Calu3 (cell line): ENCODE data around the gene SERPINB3. TPM values are rescaled to one million over a fixed set of nuclear protein-coding genes. Genes with fewer than 3 reads are reported as not detected.
"Not testable (repeated sequence)": the region's sequence is repeated elsewhere in the genome, so short reads cannot be mapped to it uniquely, and the experiment has no call there.

Experiments used
- BruUV-seq: library from RNA; stranded (reverse); fragments of 400-500 nt; replicated peaks from 2 replicates; lab custom pipeline; 2021; lab: Mats Ljungman, UMichigan
- CTCF ChIA-PET: fragments of 300-600 bp; sonication (Branson Sonifier 250); formaldehyde crosslinking; loops from one replicate; lab custom pipeline; 2022; ENCODE audit warnings: antibody characterized with exemption; lab: Charles Lee
- DNase-seq: peaks from one replicate; pipeline ENCODE4 v3.0.0; 2022
- H3K27ac Mint-ChIP-seq: one replicate; pipeline ENCODE4 v1.8.0; 2022; ENCODE audit warnings: mixed read lengths; ENCODE audit not compliant: unreplicated experiment
- H3K27me3 Mint-ChIP-seq: one replicate; pipeline ENCODE4 v1.8.0; 2022; ENCODE audit warnings: mixed read lengths; ENCODE audit not compliant: unreplicated experiment
- H3K36me3 Mint-ChIP-seq: one replicate; pipeline ENCODE4 v1.8.0; 2022; ENCODE audit warnings: mild to moderate bottlenecking, moderate library complexity, mixed read lengths; ENCODE audit not compliant: insufficient read depth, unreplicated experiment
- H3K4me1 Mint-ChIP-seq: one replicate; pipeline ENCODE4 v1.8.0; 2022; ENCODE audit warnings: mild to moderate bottlenecking, low read depth, mixed read lengths; ENCODE audit not compliant: unreplicated experiment
- H3K4me3 Mint-ChIP-seq: one replicate; pipeline ENCODE4 v1.8.0; 2022; ENCODE audit warnings: mild to moderate bottlenecking, low read depth, moderate library complexity, mixed read lengths; ENCODE audit not compliant: unreplicated experiment
- H3K9me3 Mint-ChIP-seq: one replicate; pipeline ENCODE4 v1.8.0; 2022; ENCODE audit warnings: low read depth, mixed read lengths; ENCODE audit not compliant: unreplicated experiment
- intact Hi-C: fragments of 100-400 bp; cut with micrococcal nuclease; formaldehyde crosslinking; loops from one replicate; pipeline ENCODE4 v1.10.0; 2022; ENCODE audit not compliant: unreplicated experiment
- total RNA-seq: library from RNA; stranded (reverse); gene quantifications from 2 replicates; pipeline ENCODE4 v1.2.3, GENCODE V29; 2022
- TF ChIP-seq, protein P1 (sequence below): fragments of 200-600 bp; IDR thresholded peaks from one replicate; pipeline ENCODE4 v1.8.0; 2022; ENCODE audit warnings: antibody characterized with exemption; ENCODE audit not compliant: unreplicated experiment

Gene SERPINB3
- total RNA-seq, 1 experiment from 2014 or later, result 0.68 TPM

DNA sequence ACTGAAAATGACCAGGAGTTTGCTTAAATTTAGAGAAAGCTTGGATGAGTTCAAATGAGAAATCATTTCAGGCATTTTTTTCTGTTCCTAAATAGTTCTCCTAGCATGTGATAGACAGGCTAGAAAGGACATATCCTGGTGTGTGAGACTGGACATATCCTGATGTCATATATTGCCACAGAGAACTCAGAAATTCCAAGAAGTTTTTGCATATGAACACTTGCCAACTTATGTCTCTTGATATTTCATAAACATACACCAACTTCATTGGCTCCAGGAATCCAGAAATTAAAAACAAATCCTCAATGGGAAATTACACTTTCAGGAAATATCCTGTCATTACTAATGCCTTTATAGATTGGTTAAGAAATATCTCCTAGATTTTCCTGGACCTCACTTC lies 14.8 kb downstream of the SERPINB3 start:
- Mint-ChIP-seq H3K4me1 (peaks cover 14% of the 10 kb centered on the region), H3K36me3 (no peaks in the 10 kb centered on the region), H3K27ac (no peak overlapping the region), H3K27me3 (no peaks in the 10 kb centered on the region), H3K9me3 (no peaks in the 10 kb centered on the region), H3K4me3 (no peak overlapping the region)
- CTCF ChIA-PET, result no interaction called here
- intact Hi-C loops, result no loop called here
- TF ChIP-seq, protein P1, sequence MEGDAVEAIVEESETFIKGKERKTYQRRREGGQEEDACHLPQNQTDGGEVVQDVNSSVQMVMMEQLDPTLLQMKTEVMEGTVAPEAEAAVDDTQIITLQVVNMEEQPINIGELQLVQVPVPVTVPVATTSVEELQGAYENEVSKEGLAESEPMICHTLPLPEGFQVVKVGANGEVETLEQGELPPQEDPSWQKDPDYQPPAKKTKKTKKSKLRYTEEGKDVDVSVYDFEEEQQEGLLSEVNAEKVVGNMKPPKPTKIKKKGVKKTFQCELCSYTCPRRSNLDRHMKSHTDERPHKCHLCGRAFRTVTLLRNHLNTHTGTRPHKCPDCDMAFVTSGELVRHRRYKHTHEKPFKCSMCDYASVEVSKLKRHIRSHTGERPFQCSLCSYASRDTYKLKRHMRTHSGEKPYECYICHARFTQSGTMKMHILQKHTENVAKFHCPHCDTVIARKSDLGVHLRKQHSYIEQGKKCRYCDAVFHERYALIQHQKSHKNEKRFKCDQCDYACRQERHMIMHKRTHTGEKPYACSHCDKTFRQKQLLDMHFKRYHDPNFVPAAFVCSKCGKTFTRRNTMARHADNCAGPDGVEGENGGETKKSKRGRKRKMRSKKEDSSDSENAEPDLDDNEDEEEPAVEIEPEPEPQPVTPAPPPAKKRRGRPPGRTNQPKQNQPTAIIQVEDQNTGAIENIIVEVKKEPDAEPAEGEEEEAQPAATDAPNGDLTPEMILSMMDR, result no peak
- no TSS peak for BruUV-seq
- DNase-seq, result no peak

DNA sequence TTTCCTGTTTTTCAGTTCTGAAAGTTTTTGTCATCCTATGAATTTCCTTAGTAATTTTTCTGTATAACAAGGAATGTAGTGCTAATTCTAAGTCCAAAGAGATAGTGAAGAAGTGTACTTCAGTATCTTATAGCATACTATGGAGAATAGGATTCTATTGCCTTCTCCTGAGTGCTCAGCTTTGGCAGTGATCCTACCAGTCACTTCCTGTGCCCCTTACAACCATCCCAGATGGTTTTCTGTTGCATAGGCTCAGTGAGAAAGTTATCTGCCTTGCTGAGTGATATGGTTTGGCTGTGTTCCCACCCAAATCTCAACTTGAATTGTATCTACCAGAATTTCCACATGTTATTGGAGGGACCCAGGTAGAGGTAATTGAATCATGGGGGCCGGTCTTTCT lies 17.0 kb downstream of the SERPINB3 start:
- CTCF ChIA-PET, H3K9me3 Mint-ChIP-seq, H3K27ac Mint-ChIP-seq, H3K27me3 Mint-ChIP-seq, DNase-seq, BruUV-seq, intact Hi-C loops, H3K4me3 Mint-ChIP-seq, H3K36me3 Mint-ChIP-seq: not testable (repeated sequence)
- H3K4me1 Mint-ChIP-seq, result peaks cover 37% of the 10 kb centered on the region

DNA sequence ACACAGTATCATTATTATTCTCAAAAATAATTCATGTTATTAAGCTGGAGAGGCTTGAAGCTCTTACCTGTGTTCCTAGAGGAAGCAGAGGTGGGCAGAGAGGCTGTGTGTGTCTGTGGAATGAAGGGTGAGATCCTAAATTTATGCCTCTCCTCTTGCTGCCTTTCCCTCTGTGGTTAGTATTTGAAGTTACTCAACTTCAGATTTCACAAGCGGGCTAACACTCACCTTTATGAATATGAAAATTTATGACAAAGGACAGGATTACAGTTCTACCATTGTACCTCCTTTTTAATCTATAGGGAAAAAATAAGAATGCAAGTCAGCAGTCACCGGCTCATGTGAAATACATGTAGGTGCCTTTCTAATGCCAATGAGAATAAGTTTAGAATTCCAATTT lies 17.6 kb downstream of the SERPINB3 start, which contains the start of gene SERPINB4:
Gene SERPINB4 (minus strand): TSS at position 115 of the 400 bp plus-strand sequence. CDS start 679 bp downstream, outside the sequence.
- DNase-seq, H3K4me3 Mint-ChIP-seq, H3K27ac Mint-ChIP-seq, H3K9me3 Mint-ChIP-seq, H3K27me3 Mint-ChIP-seq, intact Hi-C loops, CTCF ChIA-PET, H3K36me3 Mint-ChIP-seq, BruUV-seq: not testable (repeated sequence)
- peaks cover 39% of the 10 kb centered on the region for H3K4me1 Mint-ChIP-seq

DNA sequence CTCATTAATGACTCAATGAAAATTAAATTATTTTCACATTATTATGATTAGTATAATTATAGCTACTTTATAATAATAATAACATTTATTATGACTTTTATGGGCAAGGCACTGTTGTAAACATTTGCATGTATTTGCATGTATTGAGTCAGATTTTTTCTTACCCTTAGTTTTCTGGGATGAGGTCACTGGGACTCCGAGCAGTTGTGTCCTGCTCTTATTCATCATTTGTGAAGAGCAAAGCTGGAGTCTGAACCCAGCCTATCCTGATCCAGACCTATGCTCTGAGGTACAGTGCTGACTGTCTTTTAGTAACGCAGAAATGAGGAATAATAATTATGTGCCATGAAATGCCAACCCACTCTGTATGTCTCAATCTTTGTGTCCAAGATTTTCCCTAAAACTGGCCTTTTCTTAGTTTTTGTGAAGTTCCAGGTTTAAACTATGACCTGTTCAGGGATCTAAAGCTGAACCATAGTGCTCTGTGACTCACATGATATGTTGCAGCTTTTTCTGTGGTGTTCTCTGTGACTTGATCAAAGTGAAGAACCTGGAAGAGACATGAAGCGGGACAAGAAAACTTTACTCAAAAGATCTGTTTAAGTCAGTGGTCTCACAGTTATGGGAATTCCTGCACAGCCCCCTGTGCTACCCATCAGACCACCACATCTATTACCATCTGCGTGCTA lies 18.9 kb downstream of the SERPINB3 start:
- CTCF ChIA-PET, H3K4me3 Mint-ChIP-seq, H3K27ac Mint-ChIP-seq, intact Hi-C loops, BruUV-seq, H3K36me3 Mint-ChIP-seq, H3K27me3 Mint-ChIP-seq, H3K9me3 Mint-ChIP-seq, DNase-seq: not testable (repeated sequence)
- H3K4me1 Mint-ChIP-seq, result peaks cover 29% of the 10 kb centered on the region

DNA sequence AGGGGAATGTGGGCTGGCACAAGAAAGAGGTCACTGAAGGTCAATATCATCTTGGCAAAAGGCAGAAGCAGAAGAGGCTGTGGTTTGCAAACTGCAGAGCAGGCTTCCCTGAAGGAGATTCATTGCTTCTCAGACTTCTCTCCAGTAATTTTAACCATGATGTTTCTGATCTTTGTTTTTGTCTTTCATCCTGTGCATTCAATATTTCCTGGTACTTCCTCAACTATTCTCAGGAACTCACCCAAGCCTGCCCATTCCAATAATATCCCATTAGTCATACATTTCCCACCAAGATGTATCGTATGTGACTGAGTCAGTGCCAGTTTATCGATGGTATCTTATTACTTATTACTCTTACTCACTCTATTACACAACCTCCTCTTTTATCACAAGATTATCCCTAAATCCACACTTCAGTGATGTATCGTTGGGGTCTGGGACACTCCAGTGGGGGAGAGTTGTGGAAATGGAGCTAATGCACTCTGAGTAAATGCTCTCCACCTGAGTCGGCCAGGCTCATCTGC lies 20.5 kb downstream of the SERPINB3 start:
- BruUV-seq, H3K36me3 Mint-ChIP-seq, intact Hi-C loops, H3K9me3 Mint-ChIP-seq, H3K4me3 Mint-ChIP-seq, CTCF ChIA-PET, H3K27me3 Mint-ChIP-seq, DNase-seq: not testable (repeated sequence)
- Mint-ChIP-seq H3K4me1 (peaks cover 24% of the 10 kb centered on the region), H3K27ac (peak overlapping the region; percentile 15)

DNA sequence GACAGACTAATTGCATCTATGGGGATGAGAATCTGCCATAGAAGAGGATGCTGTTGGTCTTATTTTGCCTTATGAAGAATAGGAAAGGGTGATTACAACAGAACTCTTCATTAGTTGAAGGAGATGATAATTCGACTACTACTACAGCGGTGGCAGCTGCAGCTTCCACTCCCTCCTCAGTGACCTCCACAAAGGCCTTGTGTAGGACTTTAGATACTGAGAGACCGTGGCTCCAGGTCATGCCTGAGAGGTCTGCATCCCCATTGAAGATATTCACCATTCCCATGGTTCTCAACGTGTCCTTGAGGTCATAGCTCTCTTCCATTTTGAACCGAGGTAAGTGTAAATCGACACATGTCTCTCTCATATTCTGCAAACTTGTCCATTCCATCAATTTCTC lies 24.0 kb downstream of the SERPINB3 start:
- no peaks in the 10 kb centered on the region for H3K9me3 Mint-ChIP-seq
- no peak overlapping the region for H3K27ac Mint-ChIP-seq
- intact Hi-C loops, result no loop called here
- no peaks in the 10 kb centered on the region for H3K27me3 Mint-ChIP-seq
- no peak for DNase-seq
- TF ChIP-seq, protein P1, result no peak
- H3K4me1 Mint-ChIP-seq, result peaks cover 24% of the 10 kb centered on the region
- H3K4me3 Mint-ChIP-seq, result no peak overlapping the region
- BruUV-seq, result no TSS peak
- no peaks in the 10 kb centered on the region for H3K36me3 Mint-ChIP-seq
- CTCF ChIA-PET, result no interaction called here
